SK-N-SH (cell line): ENCODE data around the gene FNTB. TPM values are rescaled to one million over a fixed set of nuclear protein-coding genes. Genes with fewer than 3 reads are reported as not detected.

Source experiments
- CTCF ChIA-PET: fragments of 300-600, 350-600 bp; formaldehyde crosslinking; extraction: SDS; loops from one replicate; lab custom pipeline; 2021; lab: Yijun Ruan, JAX
- POLR2A ChIA-PET: fragments of 350-600 bp; sonication (Branson Sonifier 250); formaldehyde crosslinking; extraction: SDS; loops from one replicate; lab custom pipeline; 2020; ENCODE audit warnings: antibody characterized with exemption, inconsistent platforms; lab: Yijun Ruan, JAX
- DNase-seq: peaks from one replicate; pipeline ENCODE4 v3.0.0; 2012
- H2AFZ ChIP-seq: fragments of 200-600 bp; sonication (generic); 2 replicates; pipeline ENCODE4 v1.8.1; 2016; ENCODE audit warnings: antibody characterized with exemption, mild to moderate bottlenecking, low read depth
- H3F3A ChIP-seq: fragments of 200-600 bp; sonication (generic); replicated peaks from 2 replicates; pipeline ENCODE3; 2016; ENCODE audit warnings: antibody characterized with exemption, mild to moderate bottlenecking; ENCODE audit not compliant: insufficient read depth
- H3K27ac ChIP-seq, 2 experiments: fragments of 200-500 bp in 1 of 2; fragments of 200-600 bp in 1 of 2; sonication (Bioruptor generic) in 1 of 2; sonication (generic), shearing (Covaris generic) in 1 of 2; 2 replicates each; pipeline versions ENCODE4 v1.5.1 to v1.6.1; 2014 to 2016; ENCODE audit warnings: low read depth in 2 of 2, inconsistent platforms in 1 of 2, low read length in 1 of 2, mild to moderate bottlenecking in 1 of 2, mixed read lengths in 1 of 2
- H3K27me3 ChIP-seq: fragments of 200-600 bp; sonication (generic), shearing (Covaris generic); 2 replicates; pipeline ENCODE4 v1.6.1; 2016; ENCODE audit warnings: mixed run types; ENCODE audit not compliant: insufficient read depth
- H3K36me3 ChIP-seq, 2 experiments: fragments of 200-500 bp in 1 of 2; fragments of 200-600 bp in 1 of 2; sonication (Bioruptor generic) in 1 of 2; sonication (generic) in 1 of 2; replicated peaks in 1 of 2; 2 replicates each; pipeline versions ENCODE3 to v1.5.1; 2014 to 2016; ENCODE audit warnings: low read length in 1 of 2, mild to moderate bottlenecking in 1 of 2; ENCODE audit not compliant: insufficient read depth in 2 of 2, control insufficient read depth in 1 of 2
- H3K4me1 ChIP-seq, 2 experiments: fragments of 200-500 bp in 1 of 2; fragments of 200-600 bp in 1 of 2; sonication (Bioruptor generic) in 1 of 2; sonication (generic), shearing (Covaris generic) in 1 of 2; 2 replicates each; pipeline versions ENCODE4 v1.5.1 to v1.6.1; 2014 to 2016; ENCODE audit warnings: low read depth in 1 of 2, low read length in 1 of 2, mixed run types in 1 of 2; ENCODE audit not compliant: insufficient read depth in 2 of 2, control insufficient read depth in 1 of 2
- H3K4me2 ChIP-seq: fragments of 200-600 bp; sonication (generic), shearing (Covaris generic); 2 replicates; pipeline ENCODE4 v1.6.1; 2017; ENCODE audit warnings: mixed run types
- H3K4me3 ChIP-seq, 2 experiments: fragments of 200-500 bp in 1 of 2; fragments of 200-600 bp in 1 of 2; sonication (Bioruptor generic) in 1 of 2; sonication (generic), shearing (Covaris generic) in 1 of 2; 2 replicates each; pipeline versions ENCODE4 v1.5.1 to v1.8.1; 2014 to 2016; ENCODE audit warnings: low read depth in 2 of 2, inconsistent platforms in 1 of 2, low read length in 1 of 2, mild to moderate bottlenecking in 1 of 2, mixed read lengths in 1 of 2, moderate library complexity in 1 of 2
- H3K79me2 ChIP-seq: fragments of 200-600 bp; sonication (generic); 2 replicates; pipeline ENCODE4 v1.8.1; 2017; ENCODE audit warnings: mild to moderate bottlenecking; ENCODE audit not compliant: insufficient read depth
- H3K9ac ChIP-seq: fragments of 200-600 bp; sonication (generic); 2 replicates; pipeline ENCODE4 v1.6.1; 2017; ENCODE audit warnings: mixed run types
- H3K9me2 ChIP-seq: fragments of 200-600 bp; sonication (generic); 2 replicates; pipeline ENCODE4 v1.6.1; 2017; ENCODE audit warnings: mixed run types
- H3K9me3 ChIP-seq: fragments of 200-600 bp; sonication (generic); 2 replicates; pipeline ENCODE4 v1.6.1; 2017; ENCODE audit warnings: mixed run types, mild to moderate bottlenecking, moderate library complexity
- H4K20me1 ChIP-seq: fragments of 200-600 bp; sonication (generic); 2 replicates; pipeline ENCODE4 v1.6.1; 2017; ENCODE audit warnings: mild to moderate bottlenecking, mixed run types; ENCODE audit not compliant: insufficient read depth
- ELF1 ChIP-seq: IDR thresholded peaks from 2 replicates; pipeline ENCODE4 v1.4.0; 2012
- FOSL2 ChIP-seq: IDR thresholded peaks from 2 replicates; pipeline ENCODE4 v1.4.0; 2012; ENCODE audit warnings: low read depth, mild to moderate bottlenecking, moderate library complexity, borderline replicate concordance
- GATA2 ChIP-seq: sonication (generic); formaldehyde crosslinking; IDR thresholded peaks from 2 replicates; pipeline ENCODE4 v1.5.0; 2020; ENCODE audit warnings: mild to moderate bottlenecking, missing genetic modification reagents
- JUND ChIP-seq: IDR thresholded peaks from 2 replicates; pipeline ENCODE4 v1.4.0; 2012
- MXI1 ChIP-seq: IDR thresholded peaks from 2 replicates; pipeline ENCODE4 v1.6.1; 2012; ENCODE audit warnings: mild to moderate bottlenecking, low read depth, low read length, improper control_type of control experiment
- POLR2AphosphoS5 ChIP-seq: IDR thresholded peaks from 2 replicates; pipeline ENCODE4 v1.6.1; 2012; ENCODE audit warnings: low read depth, low read length
- RAD21 ChIP-seq: IDR thresholded peaks from 2 replicates; pipeline ENCODE4 v1.6.1; 2012; ENCODE audit warnings: mild to moderate bottlenecking, low read length
- RFX5 ChIP-seq: IDR thresholded peaks from 2 replicates; pipeline ENCODE4 v1.6.1; 2012; ENCODE audit warnings: mild to moderate bottlenecking, improper control_type of control experiment, low read length
- RXRA ChIP-seq: IDR thresholded peaks from 2 replicates; pipeline ENCODE4 v1.4.0; 2012; ENCODE audit warnings: low read depth, mild to moderate bottlenecking, borderline replicate concordance
- SIN3A ChIP-seq: IDR thresholded peaks from 2 replicates; pipeline ENCODE4 v1.6.1; 2012; ENCODE audit warnings: low read depth, mild to moderate bottlenecking, low read length, moderate library complexity, borderline replicate concordance
- SMC3 ChIP-seq: IDR thresholded peaks from 2 replicates; pipeline ENCODE4 v1.6.1; 2012; ENCODE audit warnings: low read depth, low read length, improper control_type of control experiment
- TAF1 ChIP-seq: IDR thresholded peaks from 2 replicates; pipeline ENCODE4 v1.6.1; 2012; ENCODE audit warnings: low read depth, mild to moderate bottlenecking, low read length, moderate library complexity, borderline replicate concordance
- TEAD4 ChIP-seq: IDR thresholded peaks from 2 replicates; pipeline ENCODE4 v1.4.0; 2012; ENCODE audit warnings: mild to moderate bottlenecking, borderline replicate concordance; ENCODE audit not compliant: insufficient read depth
- YY1 ChIP-seq: IDR thresholded peaks from 2 replicates; pipeline ENCODE4 v1.4.0; 2012; ENCODE audit warnings: low read depth, mild to moderate bottlenecking
- WGBS: methylation state at CpG from one replicate; pipeline ENCODE4 v1.1.6; 2017; ENCODE audit warnings: low lambda C conversion rate; 5-methylcytosine and 5-hydroxymethylcytosine counted together
- polyA plus RNA-seq, 3 experiments: library from polyadenylated mRNA; depleted of rRNA; stranded (reverse); fragments of >200 nt; gene quantifications; 2 replicates each; pipeline ENCODE4 v1.2.3, GENCODE V29; 2012
- TF ChIP-seq, protein P1 (sequence below): IDR thresholded peaks from 2 replicates; pipeline ENCODE4 v1.4.0; 2012; ENCODE audit warnings: low read depth, borderline replicate concordance
- TF ChIP-seq, protein P2 (sequence below): fragments of 150-350 bp; IDR thresholded peaks from 2 replicates; pipeline ENCODE4 v1.6.1; 2016; ENCODE audit warnings: mild to moderate bottlenecking, low read depth, low read length
- TF ChIP-seq, protein P3 (sequence below): fragments of 200-600 bp; sonication (generic); IDR thresholded peaks from 2 replicates; pipeline ENCODE4 v1.6.1; 2017; ENCODE audit warnings: antibody characterized with exemption, mild to moderate bottlenecking, moderate library complexity
- TF ChIP-seq, protein P4 (sequence below): IDR thresholded peaks from 2 replicates; pipeline ENCODE4; 2012
- TF ChIP-seq, protein P5 (sequence below): IDR thresholded peaks from 2 replicates; pipeline ENCODE4 v1.4.0; 2012; ENCODE audit warnings: low read depth

The FNTB gene
- polyA plus RNA-seq, 1 of the 3 experiments (the other 2 are of a cell fraction), result 18.4 TPM

DNA sequence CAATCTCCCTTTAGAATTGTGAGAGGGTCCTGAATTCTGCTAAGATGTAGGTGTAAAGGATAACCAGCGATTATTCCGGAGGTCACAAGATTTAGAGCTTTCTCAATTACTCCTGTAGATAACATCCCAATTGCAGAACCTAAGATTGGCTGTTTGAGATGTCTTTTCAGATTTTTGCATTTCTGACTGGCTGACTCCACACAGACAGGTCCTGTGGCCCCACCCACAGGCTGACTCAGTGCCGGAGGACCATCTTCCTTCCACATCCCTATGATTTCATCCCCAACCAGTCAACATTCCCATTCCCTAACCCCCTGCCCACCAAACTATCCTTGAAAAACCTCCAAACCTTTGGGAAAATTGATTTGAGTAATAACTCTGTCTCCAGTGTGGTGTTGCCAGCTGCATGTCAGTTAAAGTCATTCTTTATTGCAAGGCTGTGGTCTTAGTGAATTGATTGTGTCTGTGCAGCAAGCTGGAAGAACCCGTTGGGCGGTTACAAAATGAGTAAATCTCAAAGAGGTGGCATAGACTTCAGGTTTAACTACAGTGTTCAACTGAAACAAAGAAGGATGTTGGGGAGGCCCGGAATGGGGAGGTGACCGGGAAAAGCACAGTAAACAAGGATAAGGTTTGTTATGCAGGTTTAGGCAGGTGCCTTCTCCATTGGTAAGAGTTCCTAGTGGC lies 10.6 kb downstream of the FNTB start:
- no peak overlapping the region for H2AFZ ChIP-seq
- peaks cover 41% of the 10 kb centered on the region for H3K79me2 ChIP-seq
- H4K20me1 ChIP-seq, result no peaks in the 10 kb centered on the region
- no peaks in the 10 kb centered on the region for H3K27me3 ChIP-seq
- no peak for TF ChIP-seq FOSL2
- TF ChIP-seq SMC3, result no peak
- TF ChIP-seq POLR2AphosphoS5, result no peak
- no peak for TF ChIP-seq YY1
- no peak for TF ChIP-seq SIN3A
- TF ChIP-seq, protein P1, sequence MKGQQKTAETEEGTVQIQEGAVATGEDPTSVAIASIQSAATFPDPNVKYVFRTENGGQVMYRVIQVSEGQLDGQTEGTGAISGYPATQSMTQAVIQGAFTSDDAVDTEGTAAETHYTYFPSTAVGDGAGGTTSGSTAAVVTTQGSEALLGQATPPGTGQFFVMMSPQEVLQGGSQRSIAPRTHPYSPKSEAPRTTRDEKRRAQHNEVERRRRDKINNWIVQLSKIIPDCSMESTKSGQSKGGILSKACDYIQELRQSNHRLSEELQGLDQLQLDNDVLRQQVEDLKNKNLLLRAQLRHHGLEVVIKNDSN, result no peak
- no peak for TF ChIP-seq RFX5
- TF ChIP-seq, protein P2, sequence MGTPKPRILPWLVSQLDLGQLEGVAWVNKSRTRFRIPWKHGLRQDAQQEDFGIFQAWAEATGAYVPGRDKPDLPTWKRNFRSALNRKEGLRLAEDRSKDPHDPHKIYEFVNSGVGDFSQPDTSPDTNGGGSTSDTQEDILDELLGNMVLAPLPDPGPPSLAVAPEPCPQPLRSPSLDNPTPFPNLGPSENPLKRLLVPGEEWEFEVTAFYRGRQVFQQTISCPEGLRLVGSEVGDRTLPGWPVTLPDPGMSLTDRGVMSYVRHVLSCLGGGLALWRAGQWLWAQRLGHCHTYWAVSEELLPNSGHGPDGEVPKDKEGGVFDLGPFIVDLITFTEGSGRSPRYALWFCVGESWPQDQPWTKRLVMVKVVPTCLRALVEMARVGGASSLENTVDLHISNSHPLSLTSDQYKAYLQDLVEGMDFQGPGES, result no peak
- no peak for TF ChIP-seq RXRA
- H3K4me3 ChIP-seq, result no peak overlapping the region
- no peak for DNase-seq
- no peaks in the 10 kb centered on the region for H3K9me3 ChIP-seq
- H3K27ac ChIP-seq, result no peak overlapping the region
- over 99% methylated on average over 7 of the region's 7 CpGs for WGBS
- ChIA-PET CTCF (interaction anchor here (1.3 to 4.5 kb wide), 2 partner anchors 10 to 11 kb away, joined by 7 to 23 read pairs; partner anchors contain the start of gene FNTB), POLR2A (interaction anchor here (1.0 kb wide), 1 partner anchor 11 kb away, joined by 3 read pairs; no protein-coding TSS in a partner anchor)
- H3K9me2 ChIP-seq, result no peaks in the 10 kb centered on the region
- H3K9ac ChIP-seq, result no peak overlapping the region
- no peak overlapping the region for H3K4me2 ChIP-seq
- no peaks in the 10 kb centered on the region; a peak in 1 of 4 replicates for H3K4me1 ChIP-seq
- peaks cover 0 to 6% of the 10 kb centered on the region in 2 experiments for H3K36me3 ChIP-seq
- peaks cover 5% of the 10 kb centered on the region for H3F3A ChIP-seq

DNA sequence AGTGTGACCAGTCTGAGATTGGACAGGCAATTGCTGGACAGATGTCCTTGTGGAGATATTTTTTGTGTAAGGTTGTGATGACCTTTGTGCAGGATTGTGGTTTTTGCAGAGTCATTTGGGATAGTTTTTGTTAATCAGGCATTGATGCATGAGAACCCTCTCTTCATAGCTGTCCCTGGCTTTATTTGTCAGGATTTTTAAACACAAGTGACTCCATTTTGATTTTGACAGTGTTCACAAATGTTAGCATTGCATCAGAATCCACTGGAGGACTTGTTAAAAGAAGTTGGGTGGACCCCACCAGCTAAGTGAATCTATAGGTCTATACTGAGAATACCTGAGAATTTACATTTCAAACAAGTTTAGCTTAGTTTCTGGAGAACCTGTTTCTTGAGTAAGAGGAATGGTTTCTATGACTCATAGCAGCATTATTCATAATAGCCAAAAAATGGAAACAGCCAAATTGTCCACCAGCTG lies 11.8 kb downstream of the FNTB start:
- no peaks in the 10 kb centered on the region for H3K27me3 ChIP-seq
- DNase-seq, result no peak
- peaks cover 5% of the 10 kb centered on the region for H3F3A ChIP-seq
- no peak overlapping the region for H3K4me2 ChIP-seq
- ChIA-PET CTCF (interaction anchor here (2.1 to 4.5 kb wide), 2 partner anchors 12 to 22 kb away, joined by 10 to 23 read pairs; partner anchors contain the start of gene FNTB), POLR2A (no interaction called here)
- peaks cover 33% of the 10 kb centered on the region for H3K79me2 ChIP-seq
- H3K9me3 ChIP-seq, result no peaks in the 10 kb centered on the region
- no peak overlapping the region for H3K9ac ChIP-seq
- H2AFZ ChIP-seq, result no peak overlapping the region
- H3K4me3 ChIP-seq, result no peak overlapping the region
- H4K20me1 ChIP-seq, result no peaks in the 10 kb centered on the region
- H3K36me3 ChIP-seq, result peaks cover 0 to 6% of the 10 kb centered on the region in 2 experiments
- H3K9me2 ChIP-seq, result no peaks in the 10 kb centered on the region
- no peaks in the 10 kb centered on the region; a peak in 1 of 4 replicates for H3K4me1 ChIP-seq
- H3K27ac ChIP-seq, result no peak overlapping the region
- TF ChIP-seq, protein P3, sequence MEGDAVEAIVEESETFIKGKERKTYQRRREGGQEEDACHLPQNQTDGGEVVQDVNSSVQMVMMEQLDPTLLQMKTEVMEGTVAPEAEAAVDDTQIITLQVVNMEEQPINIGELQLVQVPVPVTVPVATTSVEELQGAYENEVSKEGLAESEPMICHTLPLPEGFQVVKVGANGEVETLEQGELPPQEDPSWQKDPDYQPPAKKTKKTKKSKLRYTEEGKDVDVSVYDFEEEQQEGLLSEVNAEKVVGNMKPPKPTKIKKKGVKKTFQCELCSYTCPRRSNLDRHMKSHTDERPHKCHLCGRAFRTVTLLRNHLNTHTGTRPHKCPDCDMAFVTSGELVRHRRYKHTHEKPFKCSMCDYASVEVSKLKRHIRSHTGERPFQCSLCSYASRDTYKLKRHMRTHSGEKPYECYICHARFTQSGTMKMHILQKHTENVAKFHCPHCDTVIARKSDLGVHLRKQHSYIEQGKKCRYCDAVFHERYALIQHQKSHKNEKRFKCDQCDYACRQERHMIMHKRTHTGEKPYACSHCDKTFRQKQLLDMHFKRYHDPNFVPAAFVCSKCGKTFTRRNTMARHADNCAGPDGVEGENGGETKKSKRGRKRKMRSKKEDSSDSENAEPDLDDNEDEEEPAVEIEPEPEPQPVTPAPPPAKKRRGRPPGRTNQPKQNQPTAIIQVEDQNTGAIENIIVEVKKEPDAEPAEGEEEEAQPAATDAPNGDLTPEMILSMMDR, result no peak
- no peak for TF ChIP-seq RXRA
- TF ChIP-seq, protein P4, sequence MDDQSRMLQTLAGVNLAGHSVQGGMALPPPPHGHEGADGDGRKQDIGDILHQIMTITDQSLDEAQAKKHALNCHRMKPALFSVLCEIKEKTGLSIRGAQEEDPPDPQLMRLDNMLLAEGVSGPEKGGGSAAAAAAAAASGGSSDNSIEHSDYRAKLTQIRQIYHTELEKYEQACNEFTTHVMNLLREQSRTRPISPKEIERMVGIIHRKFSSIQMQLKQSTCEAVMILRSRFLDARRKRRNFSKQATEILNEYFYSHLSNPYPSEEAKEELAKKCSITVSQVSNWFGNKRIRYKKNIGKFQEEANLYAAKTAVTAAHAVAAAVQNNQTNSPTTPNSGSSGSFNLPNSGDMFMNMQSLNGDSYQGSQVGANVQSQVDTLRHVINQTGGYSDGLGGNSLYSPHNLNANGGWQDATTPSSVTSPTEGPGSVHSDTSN, result no peak
- no peak for TF ChIP-seq MXI1
- TF ChIP-seq JUND, result peak; percentile 38; the same call in 1 of the 2 replicates
- no peak for TF ChIP-seq TAF1
- no peak for TF ChIP-seq RAD21
- TF ChIP-seq GATA2 (CRISPR knock-in tag), result no peak
- TF ChIP-seq, protein P5, sequence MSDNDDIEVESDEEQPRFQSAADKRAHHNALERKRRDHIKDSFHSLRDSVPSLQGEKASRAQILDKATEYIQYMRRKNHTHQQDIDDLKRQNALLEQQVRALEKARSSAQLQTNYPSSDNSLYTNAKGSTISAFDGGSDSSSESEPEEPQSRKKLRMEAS, result no peak
- no peak for TF ChIP-seq TEAD4
- TF ChIP-seq, protein P1, result no peak
- TF ChIP-seq RFX5, result no peak
- TF ChIP-seq ELF1, result no peak
